Kidney (tissue), 14 donors: Measurements from ENCODE around the gene CTDNEP1. TPM values are rescaled to one million over a fixed set of nuclear protein-coding genes. Genes with fewer than 3 reads are reported as not detected.

Source experiments
- DNase-seq, 5 donors: peaks; one replicate each; pipeline ENCODE4 v3.0.0-alpha.2; 2013 to 2020
- FAIRE-seq: peaks from 2 replicates; lab custom pipeline; 2012; peaks lifted over from hg19 to GRCh38; lab: Jason Lieb, UNC
- H3K27ac ChIP-seq, 2 donors: one replicate each; pipeline ENCODE4 v1.7.0; 2013; ENCODE audit warnings: low read depth in 2 of 2, low read length in 2 of 2, inconsistent platforms in 1 of 2
- H3K27me3 ChIP-seq: one replicate; pipeline ENCODE4 v1.7.1; 2013; ENCODE audit warnings: low read length, inconsistent platforms; ENCODE audit not compliant: control insufficient read depth, insufficient read depth
- H3K36me3 ChIP-seq, 3 donors: one replicate each; pipeline versions ENCODE4 v1.7.0 to v1.7.1; 2013; ENCODE audit warnings: low read length in 3 of 3, control low read depth in 1 of 3, inconsistent platforms in 1 of 3; ENCODE audit not compliant: insufficient read depth in 3 of 3, control insufficient read depth in 2 of 3
- H3K4me1 ChIP-seq, 3 donors: one replicate each; pipeline versions ENCODE4 v1.7.0 to v1.7.1; 2013; ENCODE audit warnings: low read length in 3 of 3, inconsistent platforms in 1 of 3, low read depth in 1 of 3; ENCODE audit not compliant: control insufficient read depth in 2 of 3, insufficient read depth in 2 of 3
- H3K4me3 ChIP-seq, 3 donors: one replicate each; pipeline versions ENCODE4 v1.7.0 to v1.8.1; 2013; ENCODE audit warnings: low read length in 3 of 3, control low read depth in 1 of 3, inconsistent platforms in 1 of 3
- H3K9ac ChIP-seq, 3 donors: one replicate each; pipeline versions ENCODE4 v1.7.0 to v1.7.1; 2013; ENCODE audit warnings: low read length in 3 of 3, control low read depth in 1 of 3, inconsistent platforms in 1 of 3
- H3K9me3 ChIP-seq, 3 donors: one replicate each; pipeline versions ENCODE4 v1.7.0 to v1.7.1; 2013; ENCODE audit warnings: low read length in 3 of 3, control low read depth in 1 of 3, inconsistent platforms in 1 of 3; ENCODE audit not compliant: control insufficient read depth in 2 of 3, insufficient read depth in 1 of 3
- CTCF ChIP-seq: IDR thresholded peaks from 3 replicates; pipeline ENCODE4 v1.5.1; 2012; ENCODE audit warnings: mild to moderate bottlenecking, moderate library complexity, borderline replicate concordance; ENCODE audit not compliant: insufficient read depth; ENCODE audit errors: extremely low read depth
- intact Hi-C: fragments of 100-400 bp; cut with DNase I; formaldehyde crosslinking; loops from one replicate; pipeline ENCODE4 v1.11.1; 2022
- polyA plus RNA-seq: library from polyadenylated mRNA; stranded (reverse); fragments of 350-450 nt; fragmentation: Illumina TruSeq; extraction: RNeasy Lipid Tissue Mini Kit (QIAGEN cat#74804); gene quantifications from one replicate; pipeline ENCODE4 v1.2.3, GENCODE V29; 2014; ENCODE audit warnings: low read depth, low replicate concordance; ENCODE audit not compliant: insufficient read depth
- total RNA-seq: library from RNA; stranded (reverse); fragmentation: NEBNext Ultra II Directional; extraction: Animal tissue kit (Norgen Biotek cat#: 25700); gene quantifications from one replicate; pipeline ENCODE4 v1.2.1, GENCODE V29; 2021
- donor health status: control.
- donor health status: control.
- donor health status: control.
- donor health status: control.
- donor health status: control.
- donor health status: DM: yes; HTN: yes; CAD: no.
- donor health status: Normal renal cell carcinoma (clear cell type).

Gene CTDNEP1
- total and polyA plus RNA-seq, 2 donors from 2014 or later = 113 to 124 TPM

GRCh38 chr17:7211491-7212273, 39.9 kb downstream of the CTDNEP1 start:
- peak in 3 of 5 donors; percentile 40 to 81 (median 63) for DNase-seq
- peak overlapping the region in 1 of 3 donors; percentile 32 for H3K9ac ChIP-seq
- H3K4me1 ChIP-seq = peaks cover 4 to 12% (median 11%) of the 10 kb centered on the region in 3 donors
- no peak for FAIRE-seq
- intact Hi-C loops = no loop called here
- H3K9me3 ChIP-seq = no peaks in the 10 kb centered on the region
- no peak overlapping the region for H3K27ac ChIP-seq
- no peak for TF ChIP-seq CTCF
- H3K4me3 ChIP-seq = peak overlapping the region in 1 of 3 donors; percentile 12
- H3K27me3 ChIP-seq = no peaks in the 10 kb centered on the region
- H3K36me3 ChIP-seq = no peaks in the 10 kb centered on the region

GRCh38 chr17:7208754-7209460, 42.6 kb downstream of the CTDNEP1 start:
- H3K9me3 ChIP-seq = no peaks in the 10 kb centered on the region
- no peak for FAIRE-seq
- no peak for DNase-seq
- no peaks in the 10 kb centered on the region for H3K27me3 ChIP-seq
- no peak for TF ChIP-seq CTCF
- no peak overlapping the region for H3K9ac ChIP-seq
- peaks cover 0 to under 1% (median 0%) of the 10 kb centered on the region in 3 donors for H3K36me3 ChIP-seq
- intact Hi-C loops = no loop called here
- H3K27ac ChIP-seq = no peak overlapping the region
- H3K4me1 ChIP-seq = peaks cover 0 to 4% (median under 1%) of the 10 kb centered on the region in 3 donors
- H3K4me3 ChIP-seq = no peak overlapping the region

- no peak for FAIRE-seq
- H3K4me3 ChIP-seq = no peak overlapping the region
- no peaks in the 10 kb centered on the region for H3K9me3 ChIP-seq
- intact Hi-C loops = no loop called here
- no peaks in the 10 kb centered on the region for H3K4me1 ChIP-seq
- H3K9ac ChIP-seq = no peak overlapping the region
- peak in 3 of 5 donors; percentile 43 to 88 (median 65) for DNase-seq
- no peak for TF ChIP-seq CTCF
- peaks cover 0 to 5% (median 0%) of the 10 kb centered on the region in 3 donors for H3K36me3 ChIP-seq
- H3K27me3 ChIP-seq = no peaks in the 10 kb centered on the region
- H3K27ac ChIP-seq = no peak overlapping the region
These were observed 43.4 kb downstream of the CTDNEP1 start for GRCh38 chr17:7208027-7208571.
